A549 (cell line): ENCODE results near the gene ZNF367. TPM values are rescaled to one million over a fixed set of nuclear protein-coding genes. Genes with fewer than 3 reads are reported as not detected.

Experiments used
- ATAC-seq, 2 experiments: fragments of 200-7000 bp in 1 of 2; fragments of >200 bp in 1 of 2; cut with Nextera tagmentation in 1 of 2; cut with Tn5 transposase in 1 of 2; 3 replicates each; pipeline versions ENCODE4 v1.8.0 to v1.9.1; 2018 to 2020; ENCODE audit warnings: mild to moderate bottlenecking in 1 of 2, moderate library complexity in 1 of 2
- CTCF ChIA-PET: fragments of 300-600 bp; sonication (Branson Sonifier 250); formaldehyde crosslinking; extraction: SDS; loops from one replicate; lab custom pipeline; 2021; ENCODE audit warnings: antibody characterized with exemption, inconsistent platforms; lab: Yijun Ruan, JAX
- POLR2A ChIA-PET: fragments of 350-600 bp; formaldehyde crosslinking; extraction: SDS; loops from one replicate; lab custom pipeline; 2021; ENCODE audit warnings: antibody characterized with exemption, inconsistent platforms; lab: Yijun Ruan, JAX
- DNase-seq, 2 experiments: peaks; one replicate each; pipeline versions ENCODE4 v3.0.0 to v3.0.0-alpha.2; 2011 to 2016; ENCODE audit warnings: low read depth in 1 of 2, low spot score in 1 of 2
- FAIRE-seq: peaks from 2 replicates; lab custom pipeline; 2011; peaks lifted over from hg19 to GRCh38; lab: Jason Lieb, UNC
- H3K27ac ChIP-seq, 2 experiments: fragments of >200 bp; sonication (Bioruptor Twin); formaldehyde crosslinking; 3 replicates each; pipeline ENCODE4 v1.5.1; 2016 to 2017
- H3K4me1 ChIP-seq: fragments of >200 bp; sonication (Bioruptor Twin); formaldehyde crosslinking; 3 replicates; pipeline ENCODE4 v1.6.1; 2016
- H3K4me2 ChIP-seq: fragments of >200 bp; sonication (Bioruptor Twin); formaldehyde crosslinking; 3 replicates; pipeline ENCODE4 v1.6.1; 2016
- H3K4me3 ChIP-seq: fragments of >200 bp; sonication (Bioruptor Twin); formaldehyde crosslinking; 3 replicates; pipeline ENCODE4 v1.5.1; 2016
- H3K9me3 ChIP-seq: fragments of >200 bp; sonication (Bioruptor Twin); formaldehyde crosslinking; 3 replicates; pipeline ENCODE4 v1.6.1; 2016
- ATOH8 ChIP-seq: fragments of 250-450 bp; sonication (Bioruptor Pico); IDR thresholded peaks from 2 replicates; pipeline ENCODE4 v1.5.0; 2020; ENCODE audit warnings: low read depth, mild to moderate bottlenecking, moderate library complexity
- BCL3 ChIP-seq: fragments of >200 bp; sonication (Bioruptor Twin); formaldehyde crosslinking; IDR thresholded peaks from 3 replicates; pipeline ENCODE4 v1.6.1; 2016
- BHLHE40 ChIP-seq: IDR thresholded peaks from 2 replicates; pipeline ENCODE4 v1.6.1; 2012; ENCODE audit warnings: low read depth, low read length, inconsistent platforms
- CEBPB ChIP-seq, 2 experiments: fragments of >200 bp in 1 of 2; sonication (Bioruptor Twin) in 1 of 2; formaldehyde crosslinking in 1 of 2; IDR thresholded peaks; 2 replicates each; pipeline ENCODE4 v1.6.1; 2012 to 2016
- EHF ChIP-seq: fragments of 250-450 bp; sonication (Bioruptor Pico); IDR thresholded peaks from 2 replicates; pipeline ENCODE4 v1.5.0; 2020; ENCODE audit warnings: mild to moderate bottlenecking
- ELK1 ChIP-seq: fragments of 150-350 bp; IDR thresholded peaks from 2 replicates; pipeline ENCODE4 v1.6.1; 2014; ENCODE audit warnings: low read depth, mild to moderate bottlenecking, low read length
- ESRRA ChIP-seq: fragments of 150-350 bp; IDR thresholded peaks from 2 replicates; pipeline ENCODE4 v1.6.1; 2014; ENCODE audit warnings: mild to moderate bottlenecking, low read length, borderline replicate concordance
- GATA3 ChIP-seq: IDR thresholded peaks from 2 replicates; pipeline ENCODE4 v1.6.1; 2012; ENCODE audit warnings: borderline replicate concordance
- HES2 ChIP-seq: fragments of >200 bp; sonication (Bioruptor Twin); formaldehyde crosslinking; IDR thresholded peaks from 2 replicates; pipeline ENCODE4 v1.6.1; 2016
- HOXB13 ChIP-seq: fragments of 250-450 bp; sonication (Bioruptor Pico); IDR thresholded peaks from 2 replicates; pipeline ENCODE4 v1.5.0; 2020; ENCODE audit warnings: low read depth, mild to moderate bottlenecking, moderate library complexity
- HOXB5 ChIP-seq: fragments of 250-450 bp; sonication (Bioruptor Pico); IDR thresholded peaks from 2 replicates; pipeline ENCODE4 v1.5.0; 2020; ENCODE audit warnings: mild to moderate bottlenecking, moderate library complexity
- JUN ChIP-seq, 2 experiments: fragments of >200 bp; sonication (Bioruptor Twin); formaldehyde crosslinking; IDR thresholded peaks; 2 replicates in 1 of 2; 3 replicates in 1 of 2; pipeline ENCODE4 v1.6.1; 2016 to 2017
- KDM1A ChIP-seq: fragments of 200-600 bp; sonication (generic); IDR thresholded peaks from 2 replicates; pipeline ENCODE4 v1.6.1; 2016; ENCODE audit warnings: low read depth, mild to moderate bottlenecking
- MAFK ChIP-seq: fragments of 450-650 bp; IDR thresholded peaks from 2 replicates; pipeline ENCODE4 v1.6.1; 2014; ENCODE audit not compliant: partially characterized antibody
- MAX ChIP-seq: IDR thresholded peaks from 2 replicates; pipeline ENCODE4 v1.6.1; 2012
- PBX3 ChIP-seq: IDR thresholded peaks from 2 replicates; pipeline ENCODE4 v1.6.1; 2012
- PHF8 ChIP-seq: fragments of 200-600 bp; sonication (generic); IDR thresholded peaks from 2 replicates; pipeline ENCODE4 v1.6.1; 2016; ENCODE audit warnings: low read depth, mild to moderate bottlenecking, antibody characterized with exemption, moderate library complexity, borderline replicate concordance
- POLR2A ChIP-seq: IDR thresholded peaks from 2 replicates; pipeline ENCODE4 v1.6.1; 2012; ENCODE audit warnings: mild to moderate bottlenecking, low read length
- POLR2AphosphoS2 ChIP-seq: conservative IDR thresholded peaks from 2 replicates; pipeline ENCODE4 v1.6.1; 2012; ENCODE audit warnings: low read length, improper control_type of control experiment, inconsistent platforms
- RAD21 ChIP-seq, 2 experiments: fragments of >200 bp in 1 of 2; sonication (Bioruptor Twin) in 1 of 2; formaldehyde crosslinking in 1 of 2; IDR thresholded peaks in 1 of 2; conservative IDR thresholded peaks in 1 of 2; 2 replicates in 1 of 2; 3 replicates in 1 of 2; pipeline ENCODE4 v1.6.1; 2012 to 2018; ENCODE audit warnings: inconsistent platforms in 1 of 2
- RARB ChIP-seq: fragments of 250-450 bp; sonication (Bioruptor Pico); IDR thresholded peaks from 2 replicates; pipeline ENCODE4 v1.8.0; 2021; ENCODE audit warnings: mild to moderate bottlenecking, moderate library complexity
- RCOR1 ChIP-seq: fragments of 150-350 bp; IDR thresholded peaks from 2 replicates; pipeline ENCODE4 v1.6.1; 2014; ENCODE audit warnings: antibody characterized with exemption, low read length, low read depth
- RNF2 ChIP-seq: fragments of 200-600 bp; sonication (generic); IDR thresholded peaks from 2 replicates; pipeline ENCODE4 v1.6.1; 2016; ENCODE audit warnings: low read depth, mild to moderate bottlenecking, antibody characterized with exemption, moderate library complexity, borderline replicate concordance
- SMC3 ChIP-seq: fragments of >200 bp; sonication (Bioruptor Twin); formaldehyde crosslinking; IDR thresholded peaks from 3 replicates; pipeline ENCODE4 v1.6.1; 2018; ENCODE audit warnings: inconsistent platforms
- TFCP2L1 ChIP-seq: fragments of 250-450 bp; sonication (Bioruptor Pico); IDR thresholded peaks from 2 replicates; pipeline ENCODE4 v1.5.0; 2021; ENCODE audit warnings: mild to moderate bottlenecking
- USF2 ChIP-seq: fragments of 450-650 bp; IDR thresholded peaks from 2 replicates; pipeline ENCODE4 v1.6.1; 2014; ENCODE audit warnings: antibody characterized with exemption
- ZC3H11A ChIP-seq: fragments of 450-650 bp; IDR thresholded peaks from 2 replicates; pipeline ENCODE4 v1.6.1; 2014; ENCODE audit warnings: antibody characterized with exemption, mild to moderate bottlenecking
- ZFP36 ChIP-seq: fragments of 450-650 bp; IDR thresholded peaks from 2 replicates; pipeline ENCODE4 v1.6.1; 2014; ENCODE audit warnings: borderline replicate concordance; ENCODE audit not compliant: partially characterized antibody
- WGBS: methylation state at CpG from one replicate; pipeline ENCODE4 v1.1.6; 2017; ENCODE audit errors: missing lambda C conversion rate; 5-methylcytosine and 5-hydroxymethylcytosine counted together
- polyA plus RNA-seq, 4 experiments: library from polyadenylated mRNA; depleted of rRNA in 3 of 4; stranded (reverse); fragments of >200 nt; fragmentation: RNase III in 1 of 4; extraction: RNeasy Plus Mini Kit Qiagen cat#74134 plus additional on column Dnase treatment in 1 of 4; gene quantifications; 2 replicates in 3 of 4; 3 replicates in 1 of 4; pipeline ENCODE4 v1.2.3, GENCODE V29; 2011 to 2017

Gene ZNF367
- polyA plus RNA-seq, 2 of the 4 experiments (the other 2 are of a cell fraction), result 4.8 to 8.3 TPM

- Histone ChIP-seq H3K4me2 (peak overlapping the region; percentile 75), H3K27ac (peak overlapping the region; percentile 95 to 99), H3K4me1 (peaks cover 25% of the 10 kb centered on the region), H3K9me3 (no peaks in the 10 kb centered on the region), H3K4me3 (peak overlapping the region; percentile 90)
- FAIRE-seq, result no peak
- DNase-seq, result peak; percentile 58 to 80
- under 1% methylated on average over 7 of the region's 58 CpGs for WGBS
- ChIA-PET CTCF (interaction anchor here (0.6 kb wide), 1 partner anchor 25 kb away, joined by 3 read pairs; no protein-coding TSS in a partner anchor), POLR2A (interaction anchor here (1.0 to 1.7 kb wide), 4 partner anchors 31 to 193 kb away, joined by 3 to 11 read pairs (median 7); partner anchors contain the start of gene HABP4)
- TF ChIP-seq GATA3, result no peak
- no peak for TF ChIP-seq RARB (CRISPR knock-in tag)
- TF ChIP-seq PBX3, result 0 out of 2 replicates have a peak, but pooled peaks have one; percentile 45
- TF ChIP-seq MAX, result peak; percentile 17
- TF ChIP-seq USF2, result no peak
- no peak for TF ChIP-seq HOXB5 (CRISPR knock-in tag)
- peak; percentile 23; the same call in 1 of the 3 replicates for TF ChIP-seq BCL3
- TF ChIP-seq ATOH8 (CRISPR knock-in tag), result no peak
- no peak for TF ChIP-seq EHF
- no peak for TF ChIP-seq KDM1A
- TF ChIP-seq ESRRA, result no peak
- TF ChIP-seq TFCP2L1, result no peak
- TF ChIP-seq HES2, result no peak
- TF ChIP-seq ZC3H11A, result no peak
- no peak for TF ChIP-seq RCOR1
- TF ChIP-seq PHF8, result peak; percentile 37; the same call in 1 of the 2 replicates
- TF ChIP-seq RAD21 (conservative IDR thresholded peaks at IDR 0.05 in 1 of 2, IDR thresholded peaks at IDR 0.05 in 1 of 2), result peak; percentile 7 to 31; a peak in 1 of 5 replicates
- TF ChIP-seq MAFK, result no peak
- TF ChIP-seq POLR2AphosphoS2, result no peak
- no peak; the same call in 1 of the 3 replicates for TF ChIP-seq SMC3
- peak; percentile 30 for TF ChIP-seq POLR2A
- TF ChIP-seq ELK1, result no peak
- no peak for TF ChIP-seq HOXB13 (CRISPR knock-in tag)
- TF ChIP-seq BHLHE40, result no peak
- no peak for TF ChIP-seq ZFP36
- TF ChIP-seq CEBPB (IDR thresholded peaks at IDR 0.05), result no peak
- TF ChIP-seq RNF2, result no peak
- peak in 1 of 2 experiments; percentile 81; a peak in 3 of 5 replicates for TF ChIP-seq JUN (IDR thresholded peaks at IDR 0.05)
- peak; percentile 67 to 69 for ATAC-seq
Measured at GRCh38 chr9:96418920-96419690, 935 bp upstream of the ZNF367 start.
